Neuron (in vitro differentiated cells): ENCODE data around the gene FAM3B.
"Not testable (repeated sequence)": the region's sequence is repeated elsewhere in the genome, so short reads cannot be mapped to it uniquely, and the experiment has no call there.

Source experiments
- H2AFZ ChIP-seq: one replicate; pipeline ENCODE4 v1.6.1; 2013; ENCODE audit warnings: low read depth, mild to moderate bottlenecking, inconsistent platforms, low read length, moderate library complexity
- H3K27me3 ChIP-seq: one replicate; pipeline ENCODE4 v1.6.1; 2013; ENCODE audit warnings: low read length; ENCODE audit not compliant: insufficient read depth
- H3K36me3 ChIP-seq: one replicate; pipeline ENCODE4 v1.6.1; 2013; ENCODE audit warnings: low read length; ENCODE audit not compliant: insufficient read depth
- H3K4me1 ChIP-seq: one replicate; pipeline ENCODE4 v1.6.1; 2013; ENCODE audit warnings: low read length; ENCODE audit not compliant: insufficient read depth
- H3K4me3 ChIP-seq: 2 replicates; pipeline ENCODE4 v1.5.1; 2013; ENCODE audit warnings: mild to moderate bottlenecking, low read length, moderate library complexity
- H3K9me3 ChIP-seq: one replicate; pipeline ENCODE4 v1.6.1; 2013; ENCODE audit warnings: low read length

FAM3B gene

GRCh38 chr21:41302976-41303375 is 13.6 kb upstream of the FAM3B start:
- no peaks in the 10 kb centered on the region for H3K4me1 ChIP-seq
- H3K27me3 ChIP-seq: no peaks in the 10 kb centered on the region
- H2AFZ ChIP-seq: no peak overlapping the region
- no peak overlapping the region for H3K4me3 ChIP-seq
- no peaks in the 10 kb centered on the region for H3K36me3 ChIP-seq
- H3K9me3 ChIP-seq: no peaks in the 10 kb centered on the region

- no peaks in the 10 kb centered on the region for H3K4me1 ChIP-seq
- H3K36me3 ChIP-seq: no peaks in the 10 kb centered on the region
- H3K9me3 ChIP-seq: no peaks in the 10 kb centered on the region
- no peak overlapping the region for H3K4me3 ChIP-seq
- H2AFZ ChIP-seq: no peak overlapping the region
- no peaks in the 10 kb centered on the region for H3K27me3 ChIP-seq
Measured at GRCh38 chr21:41304068-41304720, 12.4 kb upstream of the FAM3B start.

GRCh38 chr21:41307219-41307618 is 9.4 kb upstream of the FAM3B start:
- Histone ChIP-seq H2AFZ (no peak overlapping the region), H3K9me3 (no peaks in the 10 kb centered on the region), H3K27me3 (no peaks in the 10 kb centered on the region), H3K36me3 (no peaks in the 10 kb centered on the region), H3K4me3 (no peak overlapping the region), H3K4me1 (no peaks in the 10 kb centered on the region)

GRCh38 chr21:41313285-41314164 is 3.1 kb upstream of the FAM3B start:
- H3K9me3 ChIP-seq, H3K4me1 ChIP-seq, H2AFZ ChIP-seq, H3K4me3 ChIP-seq, H3K36me3 ChIP-seq: not testable (repeated sequence)
- peaks cover 40% of the 10 kb centered on the region for H3K27me3 ChIP-seq

GRCh38 chr21:41315726-41316125 is 875 bp upstream of the FAM3B start:
- Histone ChIP-seq H3K27me3 (peaks cover 48% of the 10 kb centered on the region), H3K36me3 (no peaks in the 10 kb centered on the region), H3K9me3 (no peaks in the 10 kb centered on the region), H2AFZ (no peak overlapping the region), H3K4me1 (no peaks in the 10 kb centered on the region), H3K4me3 (no peak overlapping the region)

GRCh38 chr21:41317063-41317392 is 427 bp downstream of the FAM3B start:
- Histone ChIP-seq H2AFZ (no peak overlapping the region), H3K9me3 (no peaks in the 10 kb centered on the region), H3K4me1 (no peaks in the 10 kb centered on the region), H3K4me3 (no peak overlapping the region), H3K36me3 (no peaks in the 10 kb centered on the region), H3K27me3 (peaks cover 48% of the 10 kb centered on the region)

GRCh38 chr21:41317458-41317857 is 857 bp downstream of the FAM3B start:
- Histone ChIP-seq H3K4me3 (no peak overlapping the region), H2AFZ (no peak overlapping the region)

GRCh38 chr21:41318218-41318617 is 1.6 kb downstream of the FAM3B start:
- Histone ChIP-seq H2AFZ (no peak overlapping the region), H3K36me3 (no peaks in the 10 kb centered on the region), H3K4me3 (no peak overlapping the region), H3K4me1 (no peaks in the 10 kb centered on the region), H3K27me3 (peaks cover 44% of the 10 kb centered on the region), H3K9me3 (no peaks in the 10 kb centered on the region)

More at GRCh38 chr21:41317458-41317857, 857 bp downstream of the FAM3B start:
- Histone ChIP-seq H3K4me1 (no peaks in the 10 kb centered on the region), H3K9me3 (no peaks in the 10 kb centered on the region), H3K27me3 (peaks cover 48% of the 10 kb centered on the region), H3K36me3 (no peaks in the 10 kb centered on the region)

GRCh38 chr21:41319273-41319672 is 2.7 kb downstream of the FAM3B start:
- no peak overlapping the region for H3K4me3 ChIP-seq

GRCh38 chr21:41321211-41321907 is 4.8 kb downstream of the FAM3B start:
- Histone ChIP-seq H3K4me1 (no peaks in the 10 kb centered on the region), H3K4me3 (no peak overlapping the region), H3K9me3 (no peaks in the 10 kb centered on the region), H2AFZ (no peak overlapping the region), H3K36me3 (no peaks in the 10 kb centered on the region), H3K27me3 (peaks cover 27% of the 10 kb centered on the region)

More at GRCh38 chr21:41319273-41319672, 2.7 kb downstream of the FAM3B start:
- Histone ChIP-seq H2AFZ (no peak overlapping the region), H3K4me1 (no peaks in the 10 kb centered on the region), H3K36me3 (no peaks in the 10 kb centered on the region), H3K9me3 (no peaks in the 10 kb centered on the region), H3K27me3 (peaks cover 41% of the 10 kb centered on the region)

GRCh38 chr21:41321908-41322495 is 5.4 kb downstream of the FAM3B start:
- Histone ChIP-seq H2AFZ (no peak overlapping the region), H3K27me3 (peaks cover 21% of the 10 kb centered on the region), H3K36me3 (no peaks in the 10 kb centered on the region), H3K4me1 (no peaks in the 10 kb centered on the region), H3K9me3 (no peaks in the 10 kb centered on the region), H3K4me3 (no peak overlapping the region)

- no peak overlapping the region for H2AFZ ChIP-seq
- no peaks in the 10 kb centered on the region for H3K9me3 ChIP-seq
- H3K27me3 ChIP-seq: peaks cover 15% of the 10 kb centered on the region
- H3K4me3 ChIP-seq: no peak overlapping the region
- H3K4me1 ChIP-seq: no peaks in the 10 kb centered on the region
- H3K36me3 ChIP-seq: no peaks in the 10 kb centered on the region
Measured at GRCh38 chr21:41322496-41323382, 6.1 kb downstream of the FAM3B start.
